HG03460 (cell line): ENCODE measurements around the gene TNFAIP8L1.

Experiments
- ATAC-seq: cut with Tn5 transposase; IDR thresholded peaks from one replicate; pipeline ENCODE4 v1.9.1; 2021; ENCODE audit not compliant: unreplicated experiment

Gene TNFAIP8L1

DNA sequence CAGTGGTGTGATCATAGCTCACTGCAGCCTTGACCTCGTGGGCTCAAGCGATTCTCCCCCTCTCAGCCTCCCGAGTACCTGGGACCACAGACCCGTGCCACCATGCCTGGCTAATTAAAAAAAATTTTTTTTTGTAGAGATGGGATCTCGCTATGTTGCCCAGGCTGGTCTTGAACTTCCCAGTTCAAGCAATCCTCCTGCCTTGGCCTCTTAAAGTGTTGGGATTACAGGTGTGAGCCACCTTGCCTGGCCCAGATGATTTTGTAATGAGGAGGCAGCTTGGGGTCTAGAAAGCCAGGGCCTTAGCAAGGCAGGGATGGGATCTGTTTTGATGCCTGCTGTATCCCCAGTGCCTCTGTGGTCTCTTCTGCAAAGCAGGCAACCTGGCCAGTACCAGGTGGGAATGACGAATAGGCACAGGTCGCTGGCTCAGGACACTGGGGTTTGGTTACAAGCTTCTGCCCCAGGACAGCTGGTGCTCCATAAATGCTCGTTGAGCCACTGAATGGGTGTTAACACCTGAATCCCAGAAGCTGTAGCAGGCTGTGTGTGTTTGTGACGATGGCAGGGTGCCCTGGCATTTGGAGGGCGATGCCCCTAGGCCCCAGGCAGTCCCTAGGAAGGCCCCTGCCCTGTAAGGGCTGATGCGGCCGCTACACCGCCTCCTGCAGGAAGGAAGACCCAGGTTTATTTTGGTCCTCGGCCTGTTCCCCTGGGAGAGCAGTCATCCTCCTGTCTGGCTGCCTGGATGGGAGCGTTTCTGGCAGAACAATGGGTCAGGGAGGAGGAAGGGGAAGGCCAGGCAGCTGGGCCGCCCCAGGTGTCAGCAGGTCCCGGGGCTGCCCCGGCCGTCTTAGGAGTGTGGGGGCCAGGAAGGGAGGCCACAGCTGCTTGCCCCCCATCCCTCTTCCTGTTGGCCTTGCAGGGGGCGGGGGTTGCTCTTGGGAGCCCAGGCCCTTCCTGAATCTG, 8.6 kb downstream of the TNFAIP8L1 start:
- ATAC-seq: no peak

DNA sequence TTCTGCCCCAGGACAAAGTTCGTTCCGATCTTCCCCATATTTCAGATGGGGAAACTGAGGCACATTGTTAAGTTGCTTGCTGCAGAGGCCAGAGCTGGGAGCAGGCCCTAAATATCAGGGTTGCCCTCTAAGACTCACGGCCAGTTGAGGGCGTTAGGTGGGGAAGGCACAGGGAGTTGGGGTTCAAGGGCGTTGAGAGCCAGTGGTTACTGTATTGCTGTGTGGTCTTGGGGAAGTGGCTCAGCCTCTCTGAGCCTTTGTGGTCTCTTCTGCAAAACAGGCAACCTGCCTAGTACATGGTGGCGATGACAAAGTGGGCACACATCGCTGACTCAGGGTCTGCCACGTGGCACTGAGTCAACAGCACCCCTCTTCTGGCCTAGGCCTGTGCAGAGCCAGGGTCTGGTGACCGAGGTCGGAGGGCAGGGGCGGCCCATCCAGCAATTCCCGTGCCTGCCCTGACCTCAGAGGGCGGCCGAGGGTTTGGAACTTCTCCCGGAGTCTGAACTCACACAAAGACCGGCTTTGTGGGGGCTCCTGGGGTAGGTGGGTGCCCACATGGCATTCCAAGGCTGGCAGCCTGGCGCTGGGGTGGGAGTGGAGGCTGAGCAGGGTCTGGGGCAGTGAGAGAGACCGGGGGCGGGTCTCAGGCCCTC, 10.2 kb downstream of the TNFAIP8L1 start:
- no peak for ATAC-seq

DNA sequence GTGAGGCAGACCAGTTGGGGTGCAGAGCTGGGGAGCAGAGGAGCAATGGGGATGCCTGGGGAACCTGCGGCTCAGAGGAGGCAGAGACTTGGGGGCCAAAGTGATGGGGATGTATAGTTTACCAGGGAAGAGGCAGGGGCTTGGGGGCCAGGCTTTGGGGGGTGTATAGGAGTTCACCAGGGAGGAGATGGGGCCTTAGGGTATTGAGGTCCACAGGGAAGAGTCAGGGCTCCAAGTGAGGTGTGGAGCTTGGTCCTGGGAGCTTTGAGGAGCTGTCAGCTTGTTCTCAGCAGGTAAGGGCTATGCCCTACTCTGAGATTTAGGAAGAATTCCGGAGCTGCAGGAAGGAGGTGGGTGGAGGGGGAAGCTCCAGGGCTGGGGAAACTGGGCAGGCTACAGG, 10.8 kb downstream of the TNFAIP8L1 start:
- ATAC-seq: no peak

DNA sequence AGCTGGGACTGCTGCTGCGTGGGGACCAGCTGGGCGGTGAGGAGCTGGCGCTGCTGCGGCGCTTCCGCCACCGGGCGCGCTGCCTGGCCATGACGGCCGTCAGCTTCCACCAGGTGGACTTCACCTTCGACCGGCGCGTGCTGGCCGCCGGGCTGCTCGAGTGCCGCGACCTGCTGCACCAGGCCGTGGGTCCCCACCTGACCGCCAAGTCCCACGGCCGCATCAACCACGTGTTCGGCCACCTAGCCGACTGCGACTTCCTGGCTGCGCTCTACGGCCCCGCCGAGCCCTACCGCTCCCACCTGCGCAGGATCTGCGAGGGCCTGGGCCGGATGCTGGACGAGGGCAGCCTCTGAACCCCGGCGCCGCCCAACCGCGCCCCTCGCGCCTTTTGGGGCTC, 12.8 kb downstream of the TNFAIP8L1 start:
- ATAC-seq: no peak

DNA sequence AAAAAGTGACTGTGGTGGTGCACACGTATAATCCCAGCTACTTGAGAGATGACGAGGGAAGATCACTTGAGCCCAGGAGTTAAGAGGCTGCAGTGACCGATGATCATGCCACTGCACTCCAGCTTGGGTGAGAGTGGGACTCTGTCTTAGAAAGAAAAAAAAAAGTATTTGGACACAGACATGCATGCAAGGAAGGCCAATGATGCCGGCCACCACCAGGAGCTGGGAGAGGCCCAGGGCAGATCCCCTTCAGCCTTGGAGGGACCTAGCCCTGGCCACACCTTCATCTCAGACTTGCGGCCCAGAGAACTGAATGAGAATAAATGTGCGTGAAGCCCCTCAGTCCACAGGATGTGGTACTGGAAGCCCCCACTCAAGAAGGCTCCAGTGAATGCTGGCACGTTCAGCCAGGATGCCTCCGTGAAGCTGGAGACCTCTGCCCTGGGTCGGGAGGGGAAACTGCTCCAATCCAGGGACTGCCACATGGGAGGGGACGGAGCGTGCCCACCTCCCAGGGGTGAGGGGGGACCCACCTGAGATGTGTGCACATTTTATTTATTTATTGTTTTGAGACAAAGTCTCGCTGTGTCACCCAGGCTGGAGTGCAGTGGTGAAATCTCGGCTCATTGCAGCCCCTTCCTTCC, 14.6 kb downstream of the TNFAIP8L1 start:
- ATAC-seq: no peak

DNA sequence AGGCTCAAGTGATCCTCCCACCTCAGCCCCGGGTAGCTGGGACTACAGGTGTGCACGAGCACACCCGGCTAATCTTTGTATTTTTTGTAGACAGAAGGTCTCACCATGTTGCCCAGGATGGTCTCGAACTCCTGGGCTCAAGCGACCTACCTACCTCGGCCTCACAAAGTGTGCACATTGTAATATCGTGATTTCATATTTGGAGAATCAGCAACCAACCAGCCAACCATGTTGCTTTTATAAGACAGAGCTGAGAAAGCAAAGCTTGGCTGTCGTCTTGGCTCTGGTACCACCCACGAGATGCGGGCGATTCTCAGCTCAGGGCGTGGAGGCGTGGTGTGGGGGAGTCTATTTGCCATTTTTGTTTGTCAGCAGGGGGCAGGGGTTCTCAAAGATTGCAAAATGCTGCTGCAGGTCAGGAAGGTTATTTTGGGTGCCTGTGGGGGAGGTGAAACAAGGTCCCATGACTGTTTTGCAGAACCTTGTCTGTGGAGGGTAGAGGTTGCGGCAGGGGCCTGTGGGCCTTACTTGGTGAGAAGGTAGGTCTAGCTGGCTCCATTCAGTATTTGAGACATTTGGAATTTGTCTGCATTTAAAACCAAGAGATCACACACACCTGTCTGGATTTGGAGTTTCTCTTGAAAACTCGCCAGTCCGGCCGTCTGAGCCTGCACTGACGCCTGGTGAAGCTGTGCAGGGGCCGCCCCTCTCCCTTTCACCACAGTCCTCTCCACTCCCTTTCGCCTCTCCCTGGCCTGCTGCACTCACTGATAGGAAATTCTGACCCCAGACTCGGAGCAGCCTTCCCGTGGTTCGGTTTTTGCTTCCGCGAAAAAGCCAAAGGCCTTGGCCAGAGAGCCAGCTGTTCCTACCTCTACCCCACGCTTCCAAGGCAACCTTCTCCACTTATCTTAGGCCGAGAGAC, 15.4 kb downstream of the TNFAIP8L1 start:
- ATAC-seq: no peak

DNA sequence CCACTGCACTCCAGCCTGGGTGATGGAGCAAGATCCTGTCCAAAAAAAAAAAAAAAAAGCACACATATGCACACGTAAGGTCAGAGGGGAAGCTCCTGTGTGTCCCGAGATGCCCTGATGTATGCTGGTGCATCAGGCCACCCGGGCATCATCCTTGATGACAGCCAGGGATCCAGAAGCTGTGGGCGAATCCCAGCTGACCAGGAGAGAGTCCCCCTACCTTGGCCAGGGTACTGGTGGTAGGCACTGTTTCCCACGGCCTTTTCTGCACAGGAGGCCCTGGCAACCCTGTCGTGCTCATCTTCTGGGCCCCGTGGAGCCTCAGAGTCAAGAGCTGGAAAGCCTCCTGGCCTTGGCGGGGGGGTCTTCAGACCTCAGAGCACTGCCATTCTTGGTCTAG, 16.8 kb downstream of the TNFAIP8L1 start:
- no peak for ATAC-seq

DNA sequence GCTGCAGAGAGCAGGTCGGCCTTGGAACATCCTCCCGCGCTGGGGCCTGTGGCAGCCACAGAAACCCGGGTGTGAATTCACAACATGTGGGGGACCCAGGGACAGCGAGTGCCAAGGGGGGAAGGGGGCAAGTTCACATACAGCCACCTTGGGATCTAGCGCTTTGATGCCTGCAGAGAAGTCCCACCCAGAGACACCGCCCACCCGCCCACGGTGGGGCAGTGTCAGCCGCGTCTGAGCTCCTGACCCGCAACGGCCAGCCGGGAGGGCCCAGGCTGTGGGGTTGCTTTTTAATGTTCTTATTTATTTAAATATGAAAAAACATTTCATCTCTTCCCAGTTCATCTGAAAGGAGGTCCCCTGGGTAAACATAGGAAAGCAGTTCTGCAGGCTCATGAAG, 17.9 kb downstream of the TNFAIP8L1 start:
- no peak for ATAC-seq

DNA sequence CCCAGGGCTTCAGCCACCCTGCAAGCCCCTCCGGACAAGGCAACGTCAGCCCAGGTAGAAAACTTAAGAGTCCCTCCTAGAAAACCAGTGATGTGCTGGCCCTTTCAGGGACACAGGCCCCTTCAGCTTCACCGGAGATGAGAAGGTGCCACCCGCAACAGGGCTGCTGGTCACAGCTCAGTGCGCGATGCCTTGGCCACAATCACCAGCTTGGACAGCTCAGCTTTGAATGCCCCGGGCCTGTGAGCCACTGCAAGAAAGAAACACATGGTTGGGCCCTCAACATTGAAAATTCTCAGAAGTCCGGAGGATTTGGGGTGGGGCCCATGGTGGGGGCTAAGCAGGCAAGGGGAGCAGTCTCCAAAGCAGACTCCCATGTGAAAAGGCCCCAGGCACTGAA, 18.5 kb downstream of the TNFAIP8L1 start:
- ATAC-seq: no peak

DNA sequence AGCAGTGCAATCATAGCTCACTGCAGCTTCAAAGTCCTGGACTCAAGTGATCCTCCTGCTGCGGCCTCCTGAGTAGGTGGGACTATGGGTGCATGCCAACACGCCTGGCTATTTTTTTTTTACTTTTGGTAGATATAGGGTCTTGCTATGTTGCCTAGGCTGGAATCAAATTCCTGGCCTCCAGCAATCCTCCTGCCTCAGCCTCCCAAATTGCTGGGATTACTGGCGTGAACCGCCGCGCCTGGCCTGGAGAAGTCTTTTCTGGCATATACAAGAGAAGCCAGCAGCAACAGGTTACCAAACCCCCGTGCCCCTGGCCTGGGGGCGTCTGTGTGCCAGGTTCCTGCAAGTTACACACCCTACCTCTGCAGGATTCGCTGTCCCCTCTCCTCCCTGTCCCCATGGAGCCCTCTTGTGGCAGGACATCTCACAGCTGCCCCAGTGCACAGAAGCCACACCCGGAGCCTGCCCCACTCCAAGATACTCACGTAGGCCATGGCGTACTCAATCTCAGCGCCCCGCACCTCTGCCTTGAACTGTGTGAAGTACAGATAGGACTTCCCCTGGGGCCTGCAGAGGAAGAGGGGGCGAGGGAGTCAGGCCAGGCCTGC, 21.0 kb downstream of the TNFAIP8L1 start:
- ATAC-seq: no peak

DNA sequence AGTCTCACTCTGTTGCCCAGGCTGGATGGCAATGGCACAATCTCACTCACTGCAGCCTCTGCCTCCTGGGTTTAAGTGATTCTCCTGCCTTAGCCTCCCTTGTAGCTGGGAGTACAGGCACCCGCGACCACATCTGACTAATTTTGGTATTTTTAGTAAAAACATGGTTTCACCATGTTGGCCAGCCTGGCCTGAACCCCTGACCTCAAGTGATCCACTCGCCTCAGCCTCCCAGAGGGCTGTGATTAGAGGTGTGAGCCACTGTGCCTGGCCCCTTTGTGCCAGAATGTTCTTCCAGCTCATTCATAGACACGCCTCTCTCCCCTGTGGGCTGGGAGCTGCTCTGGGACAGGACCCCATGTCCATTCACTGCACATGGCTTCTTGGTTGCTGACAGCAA, 21.7 kb downstream of the TNFAIP8L1 start:
- ATAC-seq: no peak

DNA sequence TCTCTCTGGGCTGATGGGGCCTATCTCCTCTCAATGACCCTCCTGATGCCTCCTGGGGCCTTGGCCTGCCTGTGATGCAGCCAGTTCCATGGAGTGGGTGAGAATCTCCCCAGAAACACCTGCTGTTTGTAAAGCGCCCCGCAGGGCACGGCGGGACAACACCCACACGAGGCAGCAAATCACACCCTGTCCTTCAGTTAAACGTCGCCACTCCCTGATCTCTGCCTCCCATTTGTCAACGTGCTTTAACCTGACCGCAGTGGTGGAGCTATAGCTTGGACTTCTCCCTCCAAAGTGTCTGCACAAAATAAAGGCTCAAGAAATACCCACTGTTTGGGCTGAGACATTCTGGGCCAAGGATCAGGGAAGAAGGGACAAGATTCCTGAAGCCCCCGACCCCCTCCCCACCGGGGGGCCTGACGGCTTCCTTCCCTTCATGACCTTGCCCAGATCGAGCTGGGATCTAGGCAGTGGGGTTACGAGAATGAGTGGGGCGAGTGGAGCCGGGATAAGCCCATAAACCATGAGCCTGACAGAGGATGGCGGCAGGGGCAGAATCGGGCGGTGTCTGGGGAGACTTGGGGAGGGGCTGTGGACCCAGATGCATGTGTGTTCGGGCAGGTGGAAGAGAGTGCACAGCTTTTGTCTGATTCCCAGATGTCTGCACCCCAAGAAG, 22.8 kb downstream of the TNFAIP8L1 start:
- ATAC-seq: no peak

DNA sequence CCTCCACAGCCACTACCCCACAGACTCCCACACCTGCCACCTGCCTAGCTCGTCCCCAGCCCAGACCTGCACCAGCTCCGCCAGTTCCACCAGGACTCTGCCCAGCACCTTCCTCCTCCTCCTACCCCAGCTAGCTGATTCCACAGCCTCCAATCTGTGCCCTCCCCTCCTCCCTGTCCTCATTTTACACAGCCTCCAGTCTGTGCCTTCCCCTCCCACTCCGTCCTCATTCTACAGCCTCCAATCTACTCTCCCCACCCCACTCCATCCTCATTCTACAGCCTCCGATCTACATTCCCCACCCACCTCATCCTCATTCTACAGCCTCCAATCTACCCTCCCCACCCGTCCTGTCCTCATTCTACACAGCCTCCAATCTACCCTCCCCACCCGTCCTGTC, 23.5 kb downstream of the TNFAIP8L1 start:
- no peak for ATAC-seq

DNA sequence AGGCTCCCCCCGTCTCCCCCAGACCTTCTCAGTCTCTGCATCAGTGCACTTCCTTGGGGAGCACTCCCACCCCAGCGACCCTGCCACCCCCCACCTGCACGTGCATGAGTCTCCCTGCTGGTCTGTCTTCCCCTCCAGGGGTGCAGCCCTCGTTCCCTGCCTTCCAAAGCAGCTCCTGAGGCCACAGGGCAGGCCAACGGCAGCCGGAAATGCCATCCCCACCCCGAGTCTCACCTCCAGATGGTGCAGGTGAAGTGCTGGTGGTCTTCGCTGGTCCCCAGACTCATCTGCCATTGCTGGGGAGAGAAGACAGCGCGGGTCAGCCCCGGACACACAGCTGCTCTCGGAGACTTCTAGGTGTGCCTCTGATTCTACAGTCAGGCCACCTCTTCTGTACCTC, 25.3 kb downstream of the TNFAIP8L1 start:
- no peak for ATAC-seq

DNA sequence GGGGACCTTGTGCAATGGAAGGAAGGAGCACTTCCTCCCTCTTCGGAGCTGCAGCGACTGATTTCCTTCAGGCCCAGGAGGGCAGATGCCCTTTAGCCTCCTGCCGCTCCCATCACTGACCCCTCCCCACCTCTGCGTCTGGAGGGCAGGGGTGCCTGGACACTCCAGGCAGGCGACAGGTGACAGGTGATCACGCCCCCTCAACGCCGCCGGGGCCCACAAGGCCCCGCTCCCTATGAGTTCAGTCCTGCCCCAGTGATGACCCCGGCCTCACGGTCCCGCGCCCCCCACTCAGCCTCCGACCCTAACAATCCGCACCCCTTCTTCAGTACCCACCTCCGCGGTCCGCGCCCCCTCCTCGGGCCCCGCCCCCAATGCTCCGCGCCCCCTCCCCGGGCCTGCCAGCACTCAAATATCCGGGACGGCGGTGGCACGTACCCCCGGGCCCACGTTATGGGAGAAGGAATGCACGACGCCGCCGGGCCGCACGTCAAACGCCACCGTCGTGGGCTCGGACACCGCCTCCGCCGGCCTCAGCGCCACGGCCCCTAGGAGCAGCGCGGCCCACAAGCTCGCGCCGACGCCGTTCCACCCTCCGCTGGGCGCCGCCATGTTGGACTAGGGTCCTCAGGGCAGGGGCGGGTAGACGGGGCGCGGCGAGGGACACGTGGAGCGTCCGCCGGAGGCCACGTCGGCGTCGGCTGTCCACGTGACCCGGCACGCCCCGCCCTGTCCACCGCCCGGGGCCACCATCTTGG, 30.6 kb downstream of the TNFAIP8L1 start, which contains the start of gene MYDGF:
MYDGF (minus strand) TSS at position 620 of the 758 bp plus-strand sequence; CDS start at position 612, 8 bp downstream.
- peak; percentile 84 for ATAC-seq

DNA sequence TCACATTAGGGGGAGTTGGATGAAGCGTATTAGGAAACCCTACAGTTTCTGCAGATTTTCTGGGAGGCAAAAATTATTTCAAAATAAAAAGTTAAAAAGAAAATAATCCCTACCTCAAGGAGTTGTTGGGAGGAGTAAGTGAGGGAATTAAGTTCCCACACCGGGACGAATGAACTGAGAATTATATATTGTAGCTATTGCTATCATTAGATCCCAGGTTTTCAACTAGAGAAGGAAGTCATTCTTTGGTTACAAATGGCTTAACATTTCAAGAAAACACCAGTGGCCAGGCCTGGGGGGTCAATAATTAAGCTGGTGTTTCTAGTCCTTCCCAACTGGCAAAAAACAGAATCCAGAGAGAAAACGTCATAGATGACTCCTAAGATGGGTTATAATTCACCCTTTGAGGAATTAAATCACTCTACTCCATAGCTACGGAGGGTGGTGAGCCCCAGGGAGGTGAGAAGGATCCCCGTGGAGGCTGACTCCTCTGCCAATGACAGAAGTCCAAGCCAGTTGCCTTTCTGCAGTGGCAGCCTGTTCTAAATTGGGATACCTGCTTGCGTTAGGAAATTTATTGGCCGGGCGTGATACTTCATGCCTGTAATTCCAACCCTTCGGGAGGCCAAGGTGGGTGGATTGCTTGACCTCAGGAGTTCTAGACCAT, 32.0 kb downstream of the TNFAIP8L1 start:
- no peak for ATAC-seq

DNA sequence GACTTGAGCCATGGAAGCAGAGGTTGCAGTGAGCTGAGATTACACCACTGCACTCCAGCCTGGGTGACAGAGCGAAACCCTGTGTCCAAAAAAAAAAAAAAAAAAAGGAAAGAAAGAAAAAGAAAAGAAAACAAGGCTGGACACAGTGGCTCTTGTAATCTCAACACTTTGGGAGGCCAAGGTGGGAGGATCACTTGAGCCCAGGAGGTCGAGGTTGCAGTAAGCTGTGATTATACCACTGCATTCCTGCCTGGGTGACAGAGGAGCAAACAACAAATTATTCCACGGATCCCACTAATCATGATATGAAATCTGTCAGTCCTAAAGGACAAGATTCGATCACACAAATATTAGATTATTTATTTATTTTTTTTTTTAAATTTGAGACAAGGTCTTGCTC, 33.9 kb downstream of the TNFAIP8L1 start:
- no peak for ATAC-seq

DNA sequence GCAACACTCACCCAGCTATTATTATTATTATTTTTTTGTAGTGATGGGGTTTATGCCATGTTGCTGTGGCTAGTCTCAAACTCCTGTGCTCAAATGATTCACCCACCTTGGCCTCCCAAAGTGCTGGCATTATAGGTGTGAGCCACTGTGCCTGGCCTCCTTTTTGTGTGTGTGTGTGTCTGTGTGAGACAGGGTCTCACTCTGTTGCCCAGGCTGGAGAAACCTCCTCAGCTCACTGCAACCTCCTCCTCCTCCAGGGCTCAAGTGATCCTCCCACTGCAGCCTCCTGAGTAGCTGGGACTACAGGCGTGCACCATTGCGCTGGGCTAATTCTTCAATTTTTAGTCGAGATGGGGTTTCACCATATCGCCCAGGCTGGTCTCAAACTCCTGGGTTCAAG, 34.4 kb downstream of the TNFAIP8L1 start:
- ATAC-seq: no peak
